KOPT-K1 (cell line): ENCODE measurements around the gene BLTP2.
"Not testable (repeated sequence)": the region's sequence is repeated elsewhere in the genome, so short reads cannot be mapped to it uniquely, and the experiment has no call there.

Experiments used
- H3K27ac ChIP-seq: fragments of 200-600 bp; sonication (generic); 2 replicates; pipeline ENCODE4 v1.5.1; 2016; ENCODE audit warnings: antibody characterized with exemption, mild to moderate bottlenecking, low read depth, low read length; ENCODE audit not compliant: poor library complexity, severe bottlenecking
- H3K36me3 ChIP-seq: fragments of 200-600 bp; sonication (generic); 2 replicates; pipeline ENCODE4 v1.5.1; 2017; ENCODE audit warnings: antibody characterized with exemption, mild to moderate bottlenecking, low read length, moderate library complexity; ENCODE audit not compliant: insufficient read depth
- H3K9me3 ChIP-seq: fragments of 200-600 bp; sonication (generic); 2 replicates; pipeline ENCODE4 v1.5.1; 2017; ENCODE audit warnings: antibody characterized with exemption, low read length, mild to moderate bottlenecking; ENCODE audit not compliant: insufficient read depth, poor library complexity, severe bottlenecking

Gene BLTP2

GRCh38 chr17:28624148-28624547 is 20.8 kb downstream of the BLTP2 start:
- H3K27ac ChIP-seq: no peak overlapping the region
- H3K36me3 ChIP-seq: peaks cover 97% of the 10 kb centered on the region
- H3K9me3 ChIP-seq: no peaks in the 10 kb centered on the region

GRCh38 chr17:28623696-28624095 is 21.3 kb downstream of the BLTP2 start:
- no peaks in the 10 kb centered on the region for H3K9me3 ChIP-seq
- peaks cover 100% of the 10 kb centered on the region for H3K36me3 ChIP-seq
- H3K27ac ChIP-seq: no peak overlapping the region

- Histone ChIP-seq H3K9me3 (no peaks in the 10 kb centered on the region), H3K36me3 (peaks cover 100% of the 10 kb centered on the region), H3K27ac (no peak overlapping the region)
Measured at GRCh38 chr17:28622186-28622585, 22.8 kb downstream of the BLTP2 start.

- Histone ChIP-seq H3K36me3 (peaks cover 100% of the 10 kb centered on the region), H3K9me3 (no peaks in the 10 kb centered on the region), H3K27ac (no peak overlapping the region)
Measured at GRCh38 chr17:28620010-28620409, 24.9 kb downstream of the BLTP2 start.

- Histone ChIP-seq H3K36me3 (peaks cover 100% of the 10 kb centered on the region), H3K9me3 (no peaks in the 10 kb centered on the region), H3K27ac (no peak overlapping the region)
Measured at GRCh38 chr17:28618464-28618863, 26.5 kb downstream of the BLTP2 start.

- peaks cover 100% of the 10 kb centered on the region for H3K36me3 ChIP-seq
- H3K27ac ChIP-seq: no peak overlapping the region
- H3K9me3 ChIP-seq: no peaks in the 10 kb centered on the region
Measured at GRCh38 chr17:28616281-28616680, 28.7 kb downstream of the BLTP2 start.

GRCh38 chr17:28615260-28615940 is 29.6 kb downstream of the BLTP2 start:
- Histone ChIP-seq H3K9me3 (no peaks in the 10 kb centered on the region), H3K27ac (no peak overlapping the region), H3K36me3 (peaks cover 100% of the 10 kb centered on the region)

GRCh38 chr17:28613931-28614381 is 31.0 kb downstream of the BLTP2 start, which contains the start of gene RSKR:
TSS of gene RSKR (minus strand) at chr17:28614185. CDS start at chr17:28614161, 24 bp downstream.
- Histone ChIP-seq H3K36me3 (peaks cover 100% of the 10 kb centered on the region), H3K9me3 (no peaks in the 10 kb centered on the region), H3K27ac (no peak within 1 kb of the TSS)

GRCh38 chr17:28612936-28613872 is 31.8 kb downstream of the BLTP2 start:
- H3K27ac ChIP-seq: no peak overlapping the region
- peaks cover 99% of the 10 kb centered on the region for H3K36me3 ChIP-seq
- no peaks in the 10 kb centered on the region for H3K9me3 ChIP-seq

- Histone ChIP-seq H3K27ac (no peak overlapping the region), H3K36me3 (peaks cover 99% of the 10 kb centered on the region), H3K9me3 (no peaks in the 10 kb centered on the region)
Measured at GRCh38 chr17:28612531-28612930, 32.4 kb downstream of the BLTP2 start.

- Histone ChIP-seq H3K9me3 (no peaks in the 10 kb centered on the region), H3K36me3 (peaks cover 95% of the 10 kb centered on the region), H3K27ac (no peak overlapping the region)
Measured at GRCh38 chr17:28610376-28610775, 34.6 kb downstream of the BLTP2 start.

GRCh38 chr17:28604031-28604430 is 40.9 kb downstream of the BLTP2 start:
- H3K9me3 ChIP-seq, H3K27ac ChIP-seq: not testable (repeated sequence)
- peaks cover 39% of the 10 kb centered on the region for H3K36me3 ChIP-seq

GRCh38 chr17:28599311-28600184 is 45.4 kb downstream of the BLTP2 start:
- peak overlapping the region; percentile 80 for H3K27ac ChIP-seq
- H3K36me3 ChIP-seq: peaks cover 20% of the 10 kb centered on the region
- H3K9me3 ChIP-seq: no peaks in the 10 kb centered on the region

GRCh38 chr17:28598799-28599310 is 46.1 kb downstream of the BLTP2 start, which contains the start of gene SPAG5:
TSS of gene SPAG5 (minus strand) at chr17:28599025. CDS start at chr17:28598946, 79 bp downstream.
- H3K27ac ChIP-seq: peak within 1 kb of the TSS; percentile 80
- peaks cover 27% of the 10 kb centered on the region for H3K36me3 ChIP-seq
- H3K9me3 ChIP-seq: no peaks in the 10 kb centered on the region
